ENCODE data around the gene TXNRD2.
"Not testable (repeated sequence)": the region's sequence is repeated elsewhere in the genome, so short reads cannot be mapped to it uniquely, and the experiment has no call there.

TXNRD2 gene

DNA sequence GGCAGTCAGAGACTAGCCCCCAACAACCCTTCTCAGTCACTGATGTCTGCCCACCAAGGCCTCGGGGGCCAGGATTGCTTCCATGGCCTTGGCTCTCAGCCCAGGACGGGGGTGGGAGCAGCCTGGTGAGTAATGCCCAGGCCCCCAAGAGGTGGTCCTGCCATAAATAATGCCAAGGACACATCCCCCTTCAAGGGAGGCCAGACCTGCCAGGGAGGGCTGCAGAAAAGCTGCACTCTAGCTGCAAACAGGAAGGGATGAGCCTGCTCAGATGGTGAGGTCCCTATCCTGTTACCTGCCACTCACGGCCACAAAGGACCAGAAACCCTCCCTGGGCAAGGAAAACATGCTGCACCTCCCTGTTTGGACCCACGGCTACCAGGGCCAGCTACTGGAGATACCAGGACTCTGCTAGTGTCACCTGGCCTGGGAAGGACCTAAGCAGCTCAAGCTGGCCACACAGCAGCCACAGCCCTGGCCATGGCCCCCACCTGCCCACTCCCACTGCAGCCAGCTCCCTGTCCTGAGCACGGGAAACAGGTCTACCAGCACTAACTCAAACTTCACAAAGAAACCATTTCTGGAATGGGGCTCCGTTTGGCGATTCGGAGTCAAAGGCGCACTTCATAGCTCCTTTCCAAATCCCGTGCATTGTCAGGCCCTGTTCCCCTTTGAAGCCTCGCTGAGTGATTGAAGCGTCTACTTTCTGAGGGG is 99.1 kb downstream of the TXNRD2 start:
- no peak for DNase-seq

DNA sequence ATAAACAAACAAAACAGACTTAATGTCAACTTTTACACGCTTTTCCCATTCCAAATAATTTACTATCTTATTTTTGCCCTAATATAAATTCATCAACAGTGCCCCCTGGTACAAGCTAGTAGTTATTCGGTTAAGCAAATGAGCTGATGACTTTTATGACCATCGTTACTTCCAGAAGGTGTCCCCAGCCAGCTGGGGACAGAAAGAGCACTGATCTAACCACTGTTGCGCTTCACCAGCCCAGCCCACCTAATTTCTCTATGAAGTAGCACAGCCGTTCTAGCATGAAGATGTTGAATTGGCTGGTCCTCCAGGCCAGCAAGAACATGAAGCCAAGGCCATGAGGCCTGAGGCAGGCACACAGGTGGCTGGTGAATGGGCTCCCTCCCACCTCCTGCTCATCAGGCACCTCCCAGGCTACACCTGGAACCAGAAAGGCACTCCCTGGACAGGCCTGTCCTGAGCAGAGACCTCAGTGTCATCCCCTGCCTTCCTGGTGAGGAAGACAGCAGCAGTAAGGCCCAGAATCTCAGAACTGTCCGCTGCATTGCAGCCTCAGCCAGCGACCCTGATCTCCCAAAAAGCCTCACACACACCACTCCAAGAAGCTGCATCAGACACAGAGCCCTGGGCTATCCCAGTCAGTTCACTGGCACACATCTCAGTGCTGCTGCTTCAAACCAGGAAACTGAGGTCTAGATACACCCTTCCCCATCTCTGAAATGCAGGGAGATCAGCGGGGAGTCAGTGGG is 99.8 kb downstream of the TXNRD2 start:
- DNase-seq: no peak

- no peak for DNase-seq
Observed at GRCh38 chr22:19840955-19841640, 100.5 kb downstream of the TXNRD2 start.

- DNase-seq: no peak
Observed at GRCh38 chr22:19840059-19840458, 101.6 kb downstream of the TXNRD2 start.

GRCh38 chr22:19837915-19838314 is 103.7 kb downstream of the TXNRD2 start:
- no peak for DNase-seq

- DNase-seq: no peak
Observed at GRCh38 chr22:19836512-19836911, 105.1 kb downstream of the TXNRD2 start.

DNA sequence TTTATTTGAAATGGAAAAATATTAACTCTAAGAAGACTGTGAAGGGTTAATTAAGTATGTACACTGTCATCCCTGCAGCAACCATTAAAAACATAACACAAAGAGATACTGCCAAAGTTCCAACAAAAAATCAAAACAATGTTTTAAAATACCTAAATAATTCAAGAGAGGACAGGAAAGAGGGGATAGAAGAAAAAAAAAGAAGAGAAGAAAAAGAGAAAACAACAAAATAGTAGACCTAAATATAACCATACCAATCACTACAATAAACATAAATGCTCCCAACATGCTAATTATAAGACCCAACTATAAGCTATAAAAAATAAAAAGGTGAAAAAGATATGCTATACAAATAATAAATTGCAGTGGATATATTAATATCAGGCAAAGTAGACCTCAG is 107.0 kb downstream of the TXNRD2 start:
- DNase-seq: no peak

DNA sequence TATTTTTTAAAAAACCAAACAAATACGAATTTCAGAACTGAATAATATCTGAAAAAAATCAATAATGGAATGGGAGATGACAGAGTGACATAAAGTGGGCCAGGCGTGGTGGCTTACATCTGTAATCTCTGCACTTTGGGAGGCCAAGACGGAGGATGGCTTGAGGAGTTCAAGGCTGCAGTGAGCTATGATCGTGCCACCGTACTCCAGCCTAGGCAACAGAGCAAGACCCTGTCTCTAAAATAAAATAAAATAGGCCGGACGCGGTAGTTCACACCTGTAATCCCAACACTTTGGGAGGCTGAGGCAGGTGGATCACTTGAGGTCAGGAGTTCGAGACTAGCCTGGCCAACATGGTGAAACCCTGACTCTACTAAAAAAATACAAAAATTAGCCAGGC is 108.3 kb downstream of the TXNRD2 start:
- not testable (repeated sequence) for DNase-seq

DNA sequence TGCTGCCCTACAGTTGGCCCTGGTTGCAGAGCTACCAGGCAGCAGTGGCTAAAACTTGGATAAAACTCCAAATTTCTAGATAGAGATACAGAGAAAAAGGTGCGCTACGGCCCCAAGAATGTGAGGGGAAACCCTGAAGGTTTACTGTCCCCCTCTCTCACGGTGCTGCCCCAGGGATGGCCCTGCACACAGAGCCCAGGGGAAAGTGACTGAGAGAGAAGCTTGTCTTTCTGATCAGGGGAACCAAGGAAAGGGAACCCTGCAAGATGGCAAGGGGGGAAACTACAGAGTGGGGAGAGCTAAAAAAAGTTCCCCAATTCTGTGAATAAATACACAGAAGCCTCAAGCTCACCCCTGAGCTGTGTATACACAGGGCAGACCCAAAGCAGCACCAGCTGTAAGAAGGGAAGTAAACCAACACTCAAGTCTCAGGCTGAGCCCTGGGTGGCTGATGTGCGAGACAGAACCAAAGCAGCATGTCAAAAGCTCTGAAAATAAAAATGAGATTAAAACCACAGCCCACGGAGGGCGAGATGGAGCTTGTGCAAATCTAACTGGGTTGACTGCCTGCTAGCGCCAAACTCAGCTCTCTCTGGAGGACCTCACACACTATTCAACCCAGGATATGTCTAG is 109.0 kb downstream of the TXNRD2 start:
- DNase-seq: no peak

DNA sequence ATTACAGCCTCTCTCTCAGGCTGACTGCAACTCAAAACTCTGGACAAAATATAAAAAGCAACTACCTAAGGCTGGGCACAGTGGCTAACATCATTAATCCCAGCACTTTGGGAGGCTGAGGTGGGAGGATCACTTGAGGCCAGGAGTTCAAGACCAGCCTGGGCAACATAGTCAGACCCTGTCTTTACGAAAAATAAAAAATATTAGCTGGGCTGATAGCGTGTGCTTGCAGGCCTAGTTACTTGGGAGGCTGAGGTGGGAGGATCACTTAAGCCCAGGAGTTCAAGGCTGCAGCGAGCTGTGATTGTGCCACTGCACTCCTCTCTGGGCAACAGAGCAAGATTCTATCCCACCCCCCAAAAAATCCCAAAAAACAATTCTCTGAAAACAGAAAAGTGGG is 109.6 kb downstream of the TXNRD2 start:
- not testable (repeated sequence) for DNase-seq

DNA sequence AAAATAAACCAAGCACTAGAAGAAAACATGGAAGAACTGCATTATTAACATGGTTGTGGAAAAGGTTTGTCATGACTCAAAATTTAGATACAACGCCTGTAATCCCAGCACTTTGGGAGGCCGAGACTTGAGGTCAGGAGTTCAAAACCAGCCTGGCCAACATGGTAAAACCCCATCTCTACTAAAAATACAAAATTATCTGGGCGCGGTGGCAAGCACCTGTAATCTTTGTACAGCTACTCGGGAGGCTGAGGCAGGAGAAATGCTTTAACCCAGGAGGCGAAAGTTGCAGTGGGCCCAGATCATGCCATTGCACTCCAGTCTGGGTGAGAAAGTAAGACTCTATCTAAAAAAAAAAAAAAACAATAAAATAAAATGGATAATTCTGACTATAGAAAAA is 110.6 kb downstream of the TXNRD2 start:
- no peak for DNase-seq

- no peak for DNase-seq
Observed at GRCh38 chr22:19828035-19828401, 113.6 kb downstream of the TXNRD2 start.

- DNase-seq: no peak
Observed at GRCh38 chr22:19827341-19828034, 114.1 kb downstream of the TXNRD2 start.

- no peak for DNase-seq
Observed at GRCh38 chr22:19826619-19826950, 115.0 kb downstream of the TXNRD2 start.

- no peak for DNase-seq
Observed at GRCh38 chr22:19825904-19826618, 115.6 kb downstream of the TXNRD2 start.
